ENCODE results near the gene SAMD10. TPM values are rescaled to one million over a fixed set of nuclear protein-coding genes. Genes with fewer than 3 reads are reported as not detected.

Gene SAMD10
- total and polyA plus RNA-seq, 3 donors from 2014 or later, result 3.9 to 10.7 (median 6.2) TPM

GRCh38 chr20:63945031-63945658 lies 34.3 kb downstream of the SAMD10 start:
- Histone ChIP-seq H3K27me3 (no peaks in the 10 kb centered on the region), H3K27ac (no peak overlapping the region), H3K4me1 (peaks cover 34% of the 10 kb centered on the region), H3K4me3 (no peak overlapping the region), H3K36me3 (ENCODE audit: low read depth, missing control alignments) (no peaks in the 10 kb centered on the region), H3K9me3 (no peaks in the 10 kb centered on the region)
- TF ChIP-seq CTCF (IDR thresholded peaks at IDR 0.05), result no peak
- no peak for TF ChIP-seq POLR2A (IDR thresholded peaks at IDR 0.05)
- 83% methylated on average over 7 to 16 of the region's 17 CpGs for WGBS, 2 donors
- intact Hi-C loops (cut with DNase I; ENCODE audit: low total_unique reads), result no loop called here
- no peak for DNase-seq

DNA sequence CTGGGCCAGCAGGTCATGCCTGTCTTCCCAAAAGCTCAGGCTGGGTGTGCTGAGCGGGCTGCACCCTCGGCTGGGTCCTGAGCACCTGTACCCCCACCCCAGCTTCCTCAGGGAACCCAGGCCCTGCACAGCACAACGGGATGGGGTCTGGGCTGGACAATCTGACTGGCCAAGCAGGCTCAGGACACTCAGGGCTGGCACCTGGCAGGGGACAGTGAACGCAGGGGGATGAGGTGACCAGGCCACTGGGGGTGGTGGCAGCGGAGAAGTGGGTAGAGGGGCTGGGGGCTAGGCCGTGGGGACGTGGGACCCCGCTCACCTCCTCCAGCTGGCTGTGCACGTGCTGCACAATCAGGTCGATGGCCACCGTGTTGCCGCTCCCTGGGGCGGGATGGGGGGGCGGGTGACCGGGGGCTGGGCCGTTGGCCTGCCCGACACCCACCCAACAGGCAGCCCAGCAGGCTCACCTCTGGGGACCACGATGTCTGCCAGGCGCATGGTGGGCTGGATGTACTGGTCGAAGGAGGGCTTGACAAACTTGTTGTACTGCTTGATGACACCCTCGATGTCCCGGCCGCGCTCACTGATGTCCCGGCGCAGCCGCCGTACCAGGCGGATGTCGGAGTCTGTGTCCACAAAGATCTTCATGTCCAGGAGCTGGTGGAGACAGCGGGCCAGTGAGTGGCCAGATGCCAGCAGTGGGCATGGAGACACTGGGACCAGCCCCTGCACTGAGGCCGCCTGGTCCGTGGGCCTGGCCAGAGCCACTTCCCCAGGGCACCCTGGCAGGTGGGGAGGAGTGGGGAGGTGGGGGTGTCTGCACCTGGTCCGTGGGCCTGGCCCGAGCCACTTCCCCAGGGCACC lies 35.1 kb downstream of the SAMD10 start:
- no peak overlapping the region for H3K4me3 ChIP-seq
- no peak for DNase-seq
- H3K36me3 ChIP-seq (ENCODE audit: low read depth, missing control alignments), result no peaks in the 10 kb centered on the region
- H3K4me1 ChIP-seq, result peaks cover 26% of the 10 kb centered on the region
- TF ChIP-seq POLR2A (IDR thresholded peaks at IDR 0.05) (no peak), CTCF (IDR thresholded peaks at IDR 0.05) (no peak)
- no peaks in the 10 kb centered on the region for H3K27me3 ChIP-seq
- H3K9me3 ChIP-seq, result no peaks in the 10 kb centered on the region
- WGBS, 2 donors, result 92% methylated on average over 32 to 33 of the region's 35 CpGs
- intact Hi-C loops (cut with DNase I; ENCODE audit: low total_unique reads), result no loop called here
- no peak overlapping the region for H3K27ac ChIP-seq

- 100% methylated on average over 2 of the region's 3 CpGs; no CpG with 5 or more reads in 1 of the 2 donors for WGBS, 2 donors
- intact Hi-C loops (cut with DNase I; ENCODE audit: low total_unique reads), result no loop called here
- H3K27ac ChIP-seq, result no peak overlapping the region
- H3K4me3 ChIP-seq, result no peak overlapping the region
- no peak for DNase-seq
- H3K27me3 ChIP-seq, result no peaks in the 10 kb centered on the region
- H3K9me3 ChIP-seq, result no peaks in the 10 kb centered on the region
- no peaks in the 10 kb centered on the region for H3K36me3 ChIP-seq (ENCODE audit: low read depth, missing control alignments)
- TF ChIP-seq CTCF (IDR thresholded peaks at IDR 0.05) (no peak), POLR2A (IDR thresholded peaks at IDR 0.05) (no peak)
- H3K4me1 ChIP-seq, result peaks cover 20% of the 10 kb centered on the region
Observed at GRCh38 chr20:63943808-63944077, 35.7 kb downstream of the SAMD10 start.

DNA sequence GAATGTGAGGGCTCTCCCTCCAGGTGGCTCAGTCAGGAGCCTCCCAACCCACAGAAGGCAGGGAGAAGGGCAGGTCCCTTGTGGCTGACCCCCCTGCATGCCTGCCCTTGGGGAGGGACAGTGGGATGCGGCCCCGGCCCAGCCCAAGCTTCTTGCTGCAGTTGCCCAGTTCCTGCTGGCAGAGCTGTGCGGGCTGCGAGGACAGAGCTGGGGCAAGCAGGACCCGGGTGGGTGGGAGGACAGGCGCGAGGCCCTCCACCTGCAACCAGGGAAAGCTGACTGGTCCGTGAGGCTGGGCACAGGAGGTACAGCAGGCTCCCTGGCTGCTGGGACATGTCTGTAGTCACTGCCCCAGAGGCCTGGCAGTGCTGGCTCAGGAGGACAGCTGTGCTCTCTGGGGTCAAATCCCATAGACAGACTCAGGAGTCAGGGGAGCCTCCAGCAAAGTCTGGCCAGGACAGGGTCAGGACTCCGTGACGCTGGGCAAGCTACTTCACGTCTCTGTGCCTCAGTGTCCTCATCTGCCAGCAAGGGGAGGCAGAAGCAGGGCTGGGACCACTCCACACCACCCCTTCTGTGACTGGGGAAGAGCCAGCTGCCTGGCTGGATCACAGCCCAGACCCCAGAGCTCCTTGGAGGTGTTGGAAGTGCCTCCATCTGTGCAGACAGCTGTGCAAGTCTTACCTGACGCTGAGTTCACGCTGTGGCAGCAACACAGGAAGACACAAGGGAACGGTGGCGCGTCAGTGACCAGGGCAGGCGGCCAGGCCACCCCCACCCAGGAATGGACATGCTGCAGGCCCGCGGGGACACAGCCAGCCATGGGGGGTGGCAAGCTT lies 36.3 kb downstream of the SAMD10 start:
- intact Hi-C loops (cut with DNase I; ENCODE audit: low total_unique reads), result no loop called here
- H3K4me1 ChIP-seq, result peaks cover 16% of the 10 kb centered on the region
- H3K27ac ChIP-seq, result peak overlapping the region; percentile 22 to 55
- H3K9me3 ChIP-seq, result no peaks in the 10 kb centered on the region
- no peaks in the 10 kb centered on the region for H3K36me3 ChIP-seq (ENCODE audit: low read depth, missing control alignments)
- no peaks in the 10 kb centered on the region for H3K27me3 ChIP-seq
- DNase-seq, result no peak
- TF ChIP-seq POLR2A (IDR thresholded peaks at IDR 0.05) (no peak), CTCF (IDR thresholded peaks at IDR 0.05) (no peak)
- 65 to 74% methylated on average over 4 to 19 of the region's 19 CpGs for WGBS, 2 donors
- no peak overlapping the region for H3K4me3 ChIP-seq

All from testis (tissue), 3 donors.